Activated CD4-positive, alpha-beta T cell treated with anti-CD3 and anti-CD28 coated beads for 36 hours (primary cell): ENCODE measurements around the gene CNTN1. TPM values are rescaled to one million over a fixed set of nuclear protein-coding genes. Genes with fewer than 3 reads are reported as not detected.

Experiments
- ATAC-seq: fragments of 200-7000 bp; cut with Tn5 transposase; one replicate; pipeline ENCODE4 v1.10.0; 2021; ENCODE audit warnings: mild to moderate bottlenecking, moderate library complexity
- CTCF ChIA-PET: fragments of 350-600 bp; sonication (Branson Sonifier 250); formaldehyde crosslinking; loops from one replicate; lab custom pipeline; 2021; ENCODE audit warnings: antibody characterized with exemption; lab: Charles Lee
- POLR2A ChIA-PET: fragments of 350-600 bp; sonication (Branson Sonifier 250); formaldehyde crosslinking; loops from one replicate; lab custom pipeline; 2021; ENCODE audit warnings: antibody characterized with exemption, inconsistent platforms; lab: Charles Lee
- DNase-seq: peaks from one replicate; pipeline ENCODE4 v3.0.0-alpha.2; 2020
- H3K27ac Mint-ChIP-seq: one replicate; pipeline ENCODE4 v1.8.0; 2021; ENCODE audit warnings: mixed read lengths
- H3K27me3 Mint-ChIP-seq: one replicate; pipeline ENCODE4 v1.8.0; 2021; ENCODE audit warnings: mixed read lengths
- H3K36me3 Mint-ChIP-seq: one replicate; pipeline ENCODE4 v1.8.0; 2021; ENCODE audit warnings: low read depth, mixed read lengths
- H3K4me1 Mint-ChIP-seq: one replicate; pipeline ENCODE4 v1.8.0; 2021; ENCODE audit warnings: mixed read lengths
- H3K4me3 Mint-ChIP-seq: one replicate; pipeline ENCODE4 v1.8.0; 2021; ENCODE audit warnings: mild to moderate bottlenecking, moderate library complexity, mixed read lengths
- H3K9me3 Mint-ChIP-seq: one replicate; pipeline ENCODE4 v1.8.0; 2021; ENCODE audit warnings: low read depth, mixed read lengths
- intact Hi-C, 2 experiments: fragments of 100-400 bp; cut with DNase I in 1 of 2; cut with micrococcal nuclease in 1 of 2; formaldehyde crosslinking; loops; one replicate each; pipeline versions ENCODE4 v1.14.2 to v1.15.1; 2022 to 2024; cut with DNase I, micrococcal nuclease
- total RNA-seq, 2 experiments: library from RNA; stranded (reverse); gene quantifications; one replicate each; pipeline ENCODE4 v1.2.3, GENCODE V29; 2021

CNTN1 gene
- total RNA-seq = not detected

- H3K9me3 Mint-ChIP-seq = no peaks in the 10 kb centered on the region
- ATAC-seq = no peak
- no peak for DNase-seq
- H3K4me3 Mint-ChIP-seq = no peak within 1 kb of the TSS
- POLR2A ChIA-PET = no interaction called here
- peaks cover 20% of the 10 kb centered on the region for H3K27me3 Mint-ChIP-seq
- H3K36me3 Mint-ChIP-seq = no peaks in the 10 kb centered on the region
- no peak within 1 kb of the TSS for H3K27ac Mint-ChIP-seq
- intact Hi-C loops = no loop called here
- CTCF ChIA-PET = no interaction called here
- H3K4me1 Mint-ChIP-seq = no peaks in the 10 kb centered on the region
Measured at GRCh38 chr12:40691913-40692764, at the start of gene CNTN1. TSS of gene CNTN1 (plus strand) at chr12:40692439.

GRCh38 chr12:40643506-40643905, 48.7 kb upstream of the CNTN1 start:
- no peak for DNase-seq
- Mint-ChIP-seq H3K27me3 (no peaks in the 10 kb centered on the region), H3K9me3 (peaks cover 4% of the 10 kb centered on the region), H3K4me1 (no peaks in the 10 kb centered on the region), H3K27ac (no peak overlapping the region), H3K36me3 (no peaks in the 10 kb centered on the region), H3K4me3 (no peak overlapping the region)
- intact Hi-C loops = no loop called here
- POLR2A ChIA-PET = no interaction called here
- CTCF ChIA-PET = interaction anchor here (0.6 kb wide), 1 partner anchor 88 kb away, joined by 3 read pairs; no protein-coding TSS in a partner anchor
- no peak for ATAC-seq

- H3K4me1 Mint-ChIP-seq = no peaks in the 10 kb centered on the region
- no peaks in the 10 kb centered on the region for H3K36me3 Mint-ChIP-seq
- intact Hi-C loops = no loop called here
- ChIA-PET POLR2A (no interaction called here), CTCF (interaction anchor here (0.6 kb wide), 1 partner anchor 89 kb away, joined by 3 read pairs; no protein-coding TSS in a partner anchor)
- DNase-seq (no peak), ATAC-seq (no peak)
- H3K27me3 Mint-ChIP-seq = no peaks in the 10 kb centered on the region
- no peak overlapping the region for H3K27ac Mint-ChIP-seq
- no peak overlapping the region for H3K4me3 Mint-ChIP-seq
- H3K9me3 Mint-ChIP-seq = peaks cover 2% of the 10 kb centered on the region
Measured at GRCh38 chr12:40643976-40644375, 48.3 kb upstream of the CNTN1 start.

- intact Hi-C loops = no loop called here
- Mint-ChIP-seq H3K4me3 (no peak overlapping the region), H3K9me3 (peaks cover 2% of the 10 kb centered on the region), H3K4me1 (no peaks in the 10 kb centered on the region), H3K27ac (no peak overlapping the region), H3K27me3 (no peaks in the 10 kb centered on the region), H3K36me3 (no peaks in the 10 kb centered on the region)
- DNase-seq = no peak
- POLR2A ChIA-PET = no interaction called here
- ATAC-seq = no peak
- CTCF ChIA-PET = no interaction called here
Measured at GRCh38 chr12:40644708-40645107, 47.5 kb upstream of the CNTN1 start.

GRCh38 chr12:40645361-40645760, 46.9 kb upstream of the CNTN1 start:
- no peaks in the 10 kb centered on the region for H3K4me1 Mint-ChIP-seq
- ATAC-seq (no peak), DNase-seq (no peak)
- ChIA-PET CTCF (no interaction called here), POLR2A (no interaction called here)
- no peaks in the 10 kb centered on the region for H3K27me3 Mint-ChIP-seq
- H3K9me3 Mint-ChIP-seq = peaks cover 2% of the 10 kb centered on the region
- H3K4me3 Mint-ChIP-seq = no peak overlapping the region
- intact Hi-C loops = no loop called here
- no peaks in the 10 kb centered on the region for H3K36me3 Mint-ChIP-seq
- H3K27ac Mint-ChIP-seq = no peak overlapping the region

- no peak for DNase-seq
- H3K9me3 Mint-ChIP-seq = peaks cover 2% of the 10 kb centered on the region
- no peak for ATAC-seq
- H3K4me1 Mint-ChIP-seq = no peaks in the 10 kb centered on the region
- H3K27me3 Mint-ChIP-seq = no peaks in the 10 kb centered on the region
- ChIA-PET CTCF (no interaction called here), POLR2A (no interaction called here)
- intact Hi-C loops = no loop called here
- H3K36me3 Mint-ChIP-seq = no peaks in the 10 kb centered on the region
- no peak overlapping the region for H3K4me3 Mint-ChIP-seq
- no peak overlapping the region for H3K27ac Mint-ChIP-seq
Measured at GRCh38 chr12:40646456-40646855, 45.8 kb upstream of the CNTN1 start.

- POLR2A ChIA-PET = no interaction called here
- ATAC-seq (no peak), DNase-seq (no peak)
- H3K4me3 Mint-ChIP-seq = no peak overlapping the region
- H3K36me3 Mint-ChIP-seq = no peaks in the 10 kb centered on the region
- H3K27ac Mint-ChIP-seq = no peak overlapping the region
- intact Hi-C loops = no loop called here
- no peaks in the 10 kb centered on the region for H3K4me1 Mint-ChIP-seq
- no peaks in the 10 kb centered on the region for H3K27me3 Mint-ChIP-seq
- H3K9me3 Mint-ChIP-seq = peaks cover 2% of the 10 kb centered on the region
- CTCF ChIA-PET = no interaction called here
Measured at GRCh38 chr12:40646911-40647310, 45.3 kb upstream of the CNTN1 start.

GRCh38 chr12:40647651-40648050, 44.6 kb upstream of the CNTN1 start:
- DNase-seq (no peak), ATAC-seq (no peak)
- POLR2A ChIA-PET = no interaction called here
- CTCF ChIA-PET = no interaction called here
- intact Hi-C loops = no loop called here
- Mint-ChIP-seq H3K27ac (no peak overlapping the region), H3K27me3 (no peaks in the 10 kb centered on the region), H3K4me1 (no peaks in the 10 kb centered on the region), H3K4me3 (no peak overlapping the region), H3K9me3 (peaks cover 2% of the 10 kb centered on the region), H3K36me3 (no peaks in the 10 kb centered on the region)

- intact Hi-C loops = no loop called here
- no peaks in the 10 kb centered on the region for H3K4me1 Mint-ChIP-seq
- CTCF ChIA-PET = no interaction called here
Measured at GRCh38 chr12:40648519-40648918, 43.7 kb upstream of the CNTN1 start.

GRCh38 chr12:40650038-40650704, 42.1 kb upstream of the CNTN1 start:
- Mint-ChIP-seq H3K4me3 (no peak overlapping the region), H3K27me3 (no peaks in the 10 kb centered on the region), H3K9me3 (peaks cover 2% of the 10 kb centered on the region), H3K27ac (no peak overlapping the region), H3K36me3 (no peaks in the 10 kb centered on the region), H3K4me1 (no peaks in the 10 kb centered on the region)
- CTCF ChIA-PET = interaction anchor here (1.2 kb wide), 1 partner anchor 15 kb away, joined by 4 read pairs; no protein-coding TSS in a partner anchor
- DNase-seq (no peak), ATAC-seq (no peak)
- intact Hi-C loops = no loop called here
- POLR2A ChIA-PET = no interaction called here

More at GRCh38 chr12:40648519-40648918, 43.7 kb upstream of the CNTN1 start:
- POLR2A ChIA-PET = no interaction called here
- no peak for DNase-seq
- H3K27ac Mint-ChIP-seq = no peak overlapping the region
- no peaks in the 10 kb centered on the region for H3K36me3 Mint-ChIP-seq
- no peaks in the 10 kb centered on the region for H3K27me3 Mint-ChIP-seq
- H3K4me3 Mint-ChIP-seq = no peak overlapping the region
- ATAC-seq = no peak
- H3K9me3 Mint-ChIP-seq = peaks cover 2% of the 10 kb centered on the region

GRCh38 chr12:40655451-40655850, 36.8 kb upstream of the CNTN1 start:
- no peaks in the 10 kb centered on the region for H3K4me1 Mint-ChIP-seq
- peaks cover 2% of the 10 kb centered on the region for H3K9me3 Mint-ChIP-seq
- H3K36me3 Mint-ChIP-seq = no peaks in the 10 kb centered on the region
- H3K4me3 Mint-ChIP-seq = no peak overlapping the region
- no peak for ATAC-seq
- DNase-seq = no peak
- H3K27ac Mint-ChIP-seq = no peak overlapping the region
- intact Hi-C loops = no loop called here
- ChIA-PET POLR2A (no interaction called here), CTCF (no interaction called here)
- H3K27me3 Mint-ChIP-seq = no peaks in the 10 kb centered on the region

GRCh38 chr12:40662366-40662765, 29.9 kb upstream of the CNTN1 start:
- Mint-ChIP-seq H3K27me3 (no peaks in the 10 kb centered on the region), H3K36me3 (no peaks in the 10 kb centered on the region), H3K9me3 (no peaks in the 10 kb centered on the region), H3K4me1 (no peaks in the 10 kb centered on the region), H3K27ac (no peak overlapping the region), H3K4me3 (no peak overlapping the region)
- ChIA-PET POLR2A (no interaction called here), CTCF (no interaction called here)
- no peak for DNase-seq
- ATAC-seq = no peak
- intact Hi-C loops = no loop called here
